HepG2 (cell line): ENCODE measurements around the gene DUS2. TPM values are rescaled to one million over a fixed set of nuclear protein-coding genes. Genes with fewer than 3 reads are reported as not detected.
A peak's percentile ranks its signal among the peaks of the same experiment; 100 is the strongest.

Source experiments
- ESRRA ChIP-seq: sonication (generic); formaldehyde crosslinking; IDR thresholded peaks from 2 replicates; pipeline ENCODE4 v1.5.1; 2020; ENCODE audit warnings: mild to moderate bottlenecking, low read depth, missing genetic modification reagents
- HNF4A ChIP-seq: sonication (generic); formaldehyde crosslinking; IDR thresholded peaks from 2 replicates; pipeline ENCODE4 v1.4.0; 2020; ENCODE audit warnings: missing genetic modification reagents
- IKZF4 ChIP-seq: sonication (generic); formaldehyde crosslinking; IDR thresholded peaks from 2 replicates; pipeline ENCODE4 v1.5.1; 2020; ENCODE audit warnings: borderline replicate concordance, mild to moderate bottlenecking, low read depth, missing genetic modification reagents; ENCODE audit errors: not compliant biosample characterization
- MAFK ChIP-seq, 2 experiments: IDR thresholded peaks in 1 of 2; conservative IDR thresholded peaks in 1 of 2; 2 replicates each; pipeline ENCODE4 v1.6.1; 2011; ENCODE audit warnings: improper control_type of control experiment in 2 of 2, low read length in 2 of 2
- NONO ChIP-seq, 2 experiments: fragments of 450-650 bp in 1 of 2; sonication (generic) in 1 of 2; formaldehyde crosslinking in 1 of 2; IDR thresholded peaks in 1 of 2; conservative IDR thresholded peaks in 1 of 2; 2 replicates each; pipeline versions ENCODE4 v1.6.1 to v1.8.0; 2017 to 2022; ENCODE audit warnings: mild to moderate bottlenecking in 1 of 2, missing genetic modification reagents in 1 of 2, moderate library complexity in 1 of 2
- RFX5 ChIP-seq: IDR thresholded peaks from 2 replicates; pipeline ENCODE4 v1.6.1; 2011; ENCODE audit warnings: low read depth, low read length, improper control_type of control experiment
- ZBTB4 ChIP-seq: sonication (generic); formaldehyde crosslinking; IDR thresholded peaks from 2 replicates; pipeline ENCODE4 v1.4.0; 2020; ENCODE audit warnings: missing genetic modification reagents, mild to moderate bottlenecking, borderline replicate concordance
- ZNF121 ChIP-seq: sonication (generic); formaldehyde crosslinking; IDR thresholded peaks from 2 replicates; pipeline ENCODE4 v1.5.0; 2020; ENCODE audit warnings: mild to moderate bottlenecking, missing genetic modification reagents
- ZNF17 ChIP-seq: sonication (generic); formaldehyde crosslinking; IDR thresholded peaks from 2 replicates; pipeline ENCODE4 v1.5.0; 2020; ENCODE audit warnings: mild to moderate bottlenecking, missing genetic modification reagents
- ZNF484 ChIP-seq: sonication (generic); formaldehyde crosslinking; IDR thresholded peaks from 2 replicates; pipeline ENCODE4 v1.5.1; 2020; ENCODE audit warnings: mild to moderate bottlenecking, low read depth, missing genetic modification reagents, borderline replicate concordance
- ZNF547 ChIP-seq: sonication (generic); formaldehyde crosslinking; IDR thresholded peaks from 2 replicates; pipeline ENCODE4 v1.5.1; 2020; ENCODE audit warnings: mild to moderate bottlenecking, missing genetic modification reagents
- ZNF577 ChIP-seq: sonication (generic); formaldehyde crosslinking; IDR thresholded peaks from 2 replicates; pipeline ENCODE4 v1.4.0; 2020; ENCODE audit warnings: mild to moderate bottlenecking, low read depth, missing genetic modification reagents, borderline replicate concordance
- ZNF720 ChIP-seq: sonication (generic); formaldehyde crosslinking; IDR thresholded peaks from 2 replicates; pipeline ENCODE4 v1.4.0; 2020; ENCODE audit warnings: missing genetic modification reagents
- polyA plus RNA-seq, 8 experiments: library from polyadenylated mRNA; depleted of rRNA in 3 of 8; stranded (reverse) in 7 of 8; unstranded in 1 of 8; fragments of >200 nt; fragmentation: Illumina TruSeq in 4 of 8; extraction: Trizol in 4 of 8; gene quantifications; 2 replicates each; pipeline versions ENCODE4 v1.2.1 to v1.2.3, GENCODE V29; 2011 to 2016; ENCODE audit warnings: low read depth in 4 of 8, missing spikeins in 1 of 8, mixed read lengths in 1 of 8; ENCODE audit not compliant: insufficient read depth in 1 of 8
- total RNA-seq, 5 experiments: library from RNA; depleted of rRNA; stranded (reverse); fragments of >200 nt; fragmentation: Illumina TruSeq; extraction: Trizol; gene quantifications; 2 replicates each; pipeline ENCODE4 v1.2.3, GENCODE V29; 2016; ENCODE audit warnings: low read depth in 1 of 5
- TF ChIP-seq, protein P1 (sequence below): sonication (generic); formaldehyde crosslinking; conservative IDR thresholded peaks from 2 replicates; pipeline ENCODE4 v1.5.0; 2020; ENCODE audit warnings: missing genetic modification reagents
- TF ChIP-seq, protein P2 (sequence below): sonication (generic); formaldehyde crosslinking; IDR thresholded peaks from 2 replicates; pipeline ENCODE4 v1.5.1; 2020; ENCODE audit warnings: missing genetic modification reagents, mild to moderate bottlenecking, borderline replicate concordance
- TF ChIP-seq, protein P3 (sequence below): sonication (generic); formaldehyde crosslinking; IDR thresholded peaks from 2 replicates; pipeline ENCODE4 v1.4.0; 2020; ENCODE audit warnings: low read depth, missing genetic modification reagents

DUS2 gene
- total and polyA plus RNA-seq, 2 of the 13 experiments (the other 11 are each of a cell fraction or from before 2014, with no cell fraction given) = 17.8 to 25.1 TPM

GRCh38 chr16:68022728-68023537 lies at the start of gene DUS2, which contains the start of gene DDX28 (continued):
- no peak for TF ChIP-seq ZNF720 (CRISPR knock-in tag)
- TF ChIP-seq, protein P1, sequence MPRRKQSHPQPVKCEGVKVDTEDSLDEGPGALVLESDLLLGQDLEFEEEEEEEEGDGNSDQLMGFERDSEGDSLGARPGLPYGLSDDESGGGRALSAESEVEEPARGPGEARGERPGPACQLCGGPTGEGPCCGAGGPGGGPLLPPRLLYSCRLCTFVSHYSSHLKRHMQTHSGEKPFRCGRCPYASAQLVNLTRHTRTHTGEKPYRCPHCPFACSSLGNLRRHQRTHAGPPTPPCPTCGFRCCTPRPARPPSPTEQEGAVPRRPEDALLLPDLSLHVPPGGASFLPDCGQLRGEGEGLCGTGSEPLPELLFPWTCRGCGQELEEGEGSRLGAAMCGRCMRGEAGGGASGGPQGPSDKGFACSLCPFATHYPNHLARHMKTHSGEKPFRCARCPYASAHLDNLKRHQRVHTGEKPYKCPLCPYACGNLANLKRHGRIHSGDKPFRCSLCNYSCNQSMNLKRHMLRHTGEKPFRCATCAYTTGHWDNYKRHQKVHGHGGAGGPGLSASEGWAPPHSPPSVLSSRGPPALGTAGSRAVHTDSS (CRISPR knock-in tag) = no peak
- TF ChIP-seq ZBTB4 (CRISPR knock-in tag) = peak; percentile 54
- no peak for TF ChIP-seq ZNF484
- TF ChIP-seq ESRRA (CRISPR knock-in tag) = no peak; the same call in none of the 2 replicates
- 0 out of 2 replicates have a peak, but pooled peaks have one; percentile 54 for TF ChIP-seq ZNF121
- TF ChIP-seq NONO (IDR thresholded peaks at IDR 0.05) = no peak
- TF ChIP-seq NONO (CRISPR knock-in tag; conservative IDR thresholded peaks at IDR 0.05) = peak; percentile 99
- TF ChIP-seq ZNF577 = no peak
- TF ChIP-seq ZNF17 (CRISPR knock-in tag) = no peak
- TF ChIP-seq, protein P2, sequence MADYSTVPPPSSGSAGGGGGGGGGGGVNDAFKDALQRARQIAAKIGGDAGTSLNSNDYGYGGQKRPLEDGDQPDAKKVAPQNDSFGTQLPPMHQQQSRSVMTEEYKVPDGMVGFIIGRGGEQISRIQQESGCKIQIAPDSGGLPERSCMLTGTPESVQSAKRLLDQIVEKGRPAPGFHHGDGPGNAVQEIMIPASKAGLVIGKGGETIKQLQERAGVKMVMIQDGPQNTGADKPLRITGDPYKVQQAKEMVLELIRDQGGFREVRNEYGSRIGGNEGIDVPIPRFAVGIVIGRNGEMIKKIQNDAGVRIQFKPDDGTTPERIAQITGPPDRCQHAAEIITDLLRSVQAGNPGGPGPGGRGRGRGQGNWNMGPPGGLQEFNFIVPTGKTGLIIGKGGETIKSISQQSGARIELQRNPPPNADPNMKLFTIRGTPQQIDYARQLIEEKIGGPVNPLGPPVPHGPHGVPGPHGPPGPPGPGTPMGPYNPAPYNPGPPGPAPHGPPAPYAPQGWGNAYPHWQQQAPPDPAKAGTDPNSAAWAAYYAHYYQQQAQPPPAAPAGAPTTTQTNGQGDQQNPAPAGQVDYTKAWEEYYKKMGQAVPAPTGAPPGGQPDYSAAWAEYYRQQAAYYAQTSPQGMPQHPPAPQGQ (CRISPR knock-in tag) = no peak
- peak; percentile 83 for TF ChIP-seq HNF4A (CRISPR knock-in tag)
- TF ChIP-seq IKZF4 (CRISPR knock-in tag) = peak; percentile 73
- no peak for TF ChIP-seq ZNF547 (CRISPR knock-in tag)
- TF ChIP-seq MAFK (conservative IDR thresholded peaks at IDR 0.05 in 1 of 2, IDR thresholded peaks at IDR 0.05 in 1 of 2; ENCODE audit: low read length in 2 of 2) = peak in 1 of 2 experiments; percentile 52; a peak in 1 of 4 replicates
- TF ChIP-seq, protein P3, sequence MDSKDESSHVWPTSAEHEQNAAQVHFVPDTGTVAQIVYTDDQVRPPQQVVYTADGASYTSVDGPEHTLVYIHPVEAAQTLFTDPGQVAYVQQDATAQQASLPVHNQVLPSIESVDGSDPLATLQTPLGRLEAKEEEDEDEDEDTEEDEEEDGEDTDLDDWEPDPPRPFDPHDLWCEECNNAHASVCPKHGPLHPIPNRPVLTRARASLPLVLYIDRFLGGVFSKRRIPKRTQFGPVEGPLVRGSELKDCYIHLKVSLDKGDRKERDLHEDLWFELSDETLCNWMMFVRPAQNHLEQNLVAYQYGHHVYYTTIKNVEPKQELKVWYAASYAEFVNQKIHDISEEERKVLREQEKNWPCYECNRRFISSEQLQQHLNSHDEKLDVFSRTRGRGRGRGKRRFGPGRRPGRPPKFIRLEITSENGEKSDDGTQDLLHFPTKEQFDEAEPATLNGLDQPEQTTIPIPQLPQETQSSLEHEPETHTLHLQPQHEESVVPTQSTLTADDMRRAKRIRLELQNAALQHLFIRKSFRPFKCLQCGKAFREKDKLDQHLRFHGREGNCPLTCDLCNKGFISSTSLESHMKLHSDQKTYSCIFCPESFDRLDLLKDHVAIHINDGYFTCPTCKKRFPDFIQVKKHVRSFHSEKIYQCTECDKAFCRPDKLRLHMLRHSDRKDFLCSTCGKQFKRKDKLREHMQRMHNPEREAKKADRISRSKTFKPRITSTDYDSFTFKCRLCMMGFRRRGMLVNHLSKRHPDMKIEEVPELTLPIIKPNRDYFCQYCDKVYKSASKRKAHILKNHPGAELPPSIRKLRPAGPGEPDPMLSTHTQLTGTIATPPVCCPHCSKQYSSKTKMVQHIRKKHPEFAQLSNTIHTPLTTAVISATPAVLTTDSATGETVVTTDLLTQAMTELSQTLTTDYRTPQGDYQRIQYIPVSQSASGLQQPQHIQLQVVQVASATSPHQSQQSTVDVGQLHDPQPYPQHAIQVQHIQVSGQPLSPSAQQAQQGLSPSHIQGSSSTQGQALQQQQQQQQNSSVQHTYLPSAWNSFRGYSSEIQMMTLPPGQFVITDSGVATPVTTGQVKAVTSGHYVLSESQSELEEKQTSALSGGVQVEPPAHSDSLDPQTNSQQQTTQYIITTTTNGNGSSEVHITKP (CRISPR knock-in tag) = peak; percentile 86
- peak; percentile 80 for TF ChIP-seq RFX5
